ENCODE data around the gene LRRTM4.

GRCh38 chr2:77121518-77121917 lies 400.7 kb downstream of the LRRTM4 start:
- TF ChIP-seq CTCF (IDR thresholded peaks at IDR 0.05), result no peak
- no peak for TF ChIP-seq POLR2A (IDR thresholded peaks at IDR 0.05)

Measured in lower leg skin (tissue), 3 donors.